HG02759 (cell line): ENCODE data around the gene VAMP1.
A peak's percentile ranks its signal among the peaks of the same experiment; 100 is the strongest.
"Not testable (repeated sequence)": the region's sequence is repeated elsewhere in the genome, so short reads cannot be mapped to it uniquely, and the experiment has no call there.

ENCODE experiments used
- ATAC-seq: cut with Tn5 transposase; IDR thresholded peaks from one replicate; pipeline ENCODE4 v1.9.1; 2021; ENCODE audit warnings: mild to moderate bottlenecking, moderate library complexity; ENCODE audit not compliant: unreplicated experiment

VAMP1 gene

DNA sequence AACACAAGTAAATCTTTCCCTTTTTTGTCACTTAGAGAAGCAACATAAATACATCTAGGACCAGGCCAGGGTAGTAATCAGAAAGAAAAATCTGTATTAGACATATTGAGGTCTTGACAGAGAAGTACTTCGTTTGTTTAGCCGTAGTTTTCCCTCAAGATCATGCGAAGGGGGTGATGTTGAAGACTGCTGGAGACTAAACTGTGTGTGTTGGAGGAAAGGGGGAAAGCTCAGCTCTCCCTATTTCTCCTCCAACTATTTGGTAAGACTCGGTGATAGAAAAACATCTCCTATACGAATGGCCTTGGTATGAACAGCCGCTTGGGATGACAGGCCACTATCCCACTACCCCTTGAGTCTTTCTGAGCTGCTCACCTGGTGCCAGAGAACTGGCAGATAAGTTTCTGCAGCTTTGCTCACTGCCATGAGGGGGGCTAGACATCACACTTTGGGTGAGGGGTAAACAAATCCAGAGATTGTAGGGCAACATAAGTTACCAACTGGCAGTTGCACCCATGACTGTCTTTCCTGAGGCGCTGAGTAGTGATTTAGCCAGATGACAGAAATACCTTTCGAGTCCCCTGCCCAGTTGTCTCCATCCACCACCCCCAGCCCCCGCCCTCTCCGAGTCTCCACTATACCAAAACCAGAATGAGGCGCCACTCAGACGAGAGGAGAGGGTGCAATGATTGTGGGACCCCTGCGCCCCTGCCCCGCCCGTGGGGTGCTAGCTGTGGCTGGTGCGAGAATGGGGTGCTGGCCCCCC lies 685 bp downstream of the VAMP1 start:
- ATAC-seq: no peak

DNA sequence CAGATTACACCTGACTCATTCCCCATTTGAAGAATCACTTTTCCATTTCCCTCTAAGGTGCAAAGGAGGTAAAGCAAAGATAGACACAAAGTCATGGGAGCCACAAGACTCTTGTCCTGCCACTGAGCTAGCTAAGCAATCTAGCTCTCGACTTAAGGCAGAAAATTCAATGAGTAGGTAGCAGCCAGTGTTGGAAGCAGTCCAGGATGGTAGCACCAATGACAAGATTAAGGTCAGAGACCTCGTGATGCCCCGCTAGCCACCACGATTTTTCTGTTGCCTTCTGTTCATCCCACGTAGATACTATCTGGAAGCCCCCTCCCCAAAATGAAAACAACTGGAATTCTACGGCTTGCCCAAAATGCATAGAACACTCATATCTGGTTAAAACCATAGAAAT lies 1.4 kb downstream of the VAMP1 start:
- no peak for ATAC-seq

DNA sequence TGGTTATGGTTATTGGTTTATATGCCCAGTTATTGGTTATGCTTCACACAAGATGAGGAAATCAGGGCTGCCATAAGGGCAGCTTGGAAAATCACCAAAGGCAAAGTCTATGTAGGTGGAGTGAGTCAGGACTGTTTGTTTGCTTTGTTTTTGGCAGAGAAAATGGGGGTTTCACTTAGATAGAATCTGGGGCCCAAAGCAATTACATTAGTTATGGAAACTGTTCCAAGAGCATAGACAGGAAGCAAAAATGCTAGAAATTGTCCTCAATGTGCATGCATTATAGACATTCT lies 2.2 kb downstream of the VAMP1 start:
- ATAC-seq: no peak

DNA sequence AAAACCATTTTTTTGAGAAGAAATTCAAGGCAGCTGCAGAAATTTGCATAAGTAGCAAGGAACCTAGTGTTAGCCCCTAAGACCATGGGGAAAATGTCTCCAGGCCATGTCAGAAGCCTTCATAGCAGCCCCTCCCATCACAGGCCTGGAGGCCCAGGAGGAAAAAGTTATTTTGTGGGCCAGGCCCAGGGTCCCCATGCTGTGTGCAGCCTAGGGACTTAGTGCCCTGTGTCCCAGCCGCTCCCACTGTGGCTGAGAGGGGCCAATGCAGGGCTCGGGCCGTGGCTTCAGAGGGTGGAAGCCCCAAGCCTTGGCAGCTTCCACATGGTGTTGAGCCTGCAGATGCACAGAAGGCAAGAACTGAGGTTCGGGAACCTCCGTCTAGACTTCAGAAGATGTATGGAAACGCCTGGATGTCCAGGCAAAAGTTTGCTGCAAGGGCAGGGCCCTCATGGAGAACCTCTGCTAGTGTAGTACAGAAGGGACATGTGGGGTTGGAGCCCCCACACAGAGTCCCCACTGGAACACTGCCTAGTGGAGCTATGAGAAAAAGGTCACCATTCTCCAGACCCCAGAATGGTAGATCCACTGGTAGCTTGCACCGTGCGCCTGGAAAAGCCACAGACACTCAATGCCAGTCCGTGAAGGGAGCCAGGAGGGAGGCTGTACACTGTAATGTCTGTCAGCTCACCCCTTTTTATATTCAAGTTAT lies 2.8 kb downstream of the VAMP1 start:
- ATAC-seq: not testable (repeated sequence)

DNA sequence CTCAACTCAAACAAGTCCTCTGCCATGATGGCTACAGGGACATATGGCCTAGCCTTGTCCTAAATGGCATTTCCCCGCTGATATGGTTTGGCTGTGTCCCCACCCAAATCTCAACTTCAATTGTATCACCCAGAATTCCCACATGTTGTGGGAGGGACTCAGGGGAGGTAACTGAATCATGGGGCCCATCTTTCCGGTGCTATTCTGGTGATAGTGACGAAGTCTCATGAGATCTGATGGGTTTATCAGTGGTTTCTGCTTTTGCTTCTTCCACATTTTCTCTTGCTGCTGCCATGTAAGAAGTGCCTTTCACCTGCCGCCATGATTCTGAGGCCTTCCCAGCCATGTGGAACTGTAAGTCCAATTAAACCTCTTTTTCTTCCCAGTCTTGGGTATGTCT lies 3.7 kb downstream of the VAMP1 start:
- not testable (repeated sequence) for ATAC-seq

DNA sequence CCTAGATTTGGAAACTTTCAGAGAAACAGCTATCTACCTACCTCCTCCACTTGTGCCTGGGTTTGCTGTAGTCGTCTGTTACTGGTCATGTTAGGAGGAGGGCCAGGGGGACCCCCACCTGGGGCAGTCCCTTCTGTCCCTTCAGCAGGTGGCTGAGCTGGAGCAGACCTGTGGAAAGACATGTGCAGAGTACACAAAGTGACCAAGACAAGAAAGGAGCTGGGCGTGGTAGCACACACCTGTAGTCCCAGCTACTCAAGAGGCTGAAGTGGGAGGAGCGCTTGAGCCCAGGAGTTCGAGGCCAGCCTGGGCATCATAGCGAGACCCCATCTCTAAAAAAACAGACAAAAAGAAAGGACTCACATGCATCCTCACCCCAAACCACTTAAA lies 4.3 kb downstream of the VAMP1 start:
- ATAC-seq: no peak

DNA sequence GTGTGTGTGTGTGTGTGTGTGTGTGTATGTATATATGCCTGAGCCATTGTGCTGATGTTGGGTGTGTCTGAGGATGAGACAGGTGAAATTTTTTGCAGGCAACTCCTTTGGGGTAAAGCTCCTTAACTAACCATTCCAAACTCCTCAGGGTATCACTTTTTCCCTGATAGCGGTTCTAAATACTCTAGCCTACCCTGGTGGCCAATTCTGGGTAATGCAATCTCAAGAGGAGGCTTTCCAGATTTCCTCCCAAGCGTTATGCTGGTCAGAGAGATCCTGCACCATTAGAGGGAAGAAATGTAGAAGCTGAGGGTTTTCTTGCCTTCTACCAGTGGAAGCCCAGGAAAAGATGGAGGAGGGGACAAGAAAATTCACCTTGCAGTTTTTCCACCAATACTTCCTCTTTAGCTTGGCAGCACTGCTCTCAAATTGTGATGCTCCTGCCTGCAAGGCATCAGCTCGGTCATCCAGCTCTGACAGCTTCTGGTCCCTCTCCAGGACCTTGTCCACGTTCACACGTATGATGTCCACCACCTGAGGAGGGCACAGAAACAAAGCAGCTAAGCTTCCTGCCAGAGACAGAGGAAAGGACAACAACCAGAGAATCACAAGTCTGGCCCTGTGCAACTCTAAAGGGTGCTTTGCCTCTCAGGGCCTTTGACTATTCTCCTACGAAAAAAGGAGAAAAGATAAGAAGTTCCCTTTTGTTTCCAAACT lies 4.9 kb downstream of the VAMP1 start:
- ATAC-seq: no peak

DNA sequence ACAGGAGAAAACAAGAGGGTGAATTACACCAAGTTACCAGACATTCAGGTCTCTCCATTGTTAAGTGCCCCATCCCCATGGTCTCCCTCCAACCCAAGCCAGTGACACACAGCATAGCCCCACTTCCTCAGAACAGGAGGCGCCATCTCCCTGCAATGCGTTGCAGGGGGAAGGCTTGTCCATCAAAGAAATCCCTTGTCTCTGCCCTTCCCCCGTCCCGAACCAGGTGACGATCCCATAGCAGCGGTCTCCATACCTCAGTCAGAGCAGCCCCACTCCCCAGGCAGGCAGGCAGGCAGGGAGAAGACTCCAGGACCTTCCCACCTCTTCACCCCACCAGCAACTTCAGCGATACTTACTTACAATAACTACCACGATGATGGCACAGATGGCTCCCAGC lies 5.9 kb downstream of the VAMP1 start:
- no peak for ATAC-seq

DNA sequence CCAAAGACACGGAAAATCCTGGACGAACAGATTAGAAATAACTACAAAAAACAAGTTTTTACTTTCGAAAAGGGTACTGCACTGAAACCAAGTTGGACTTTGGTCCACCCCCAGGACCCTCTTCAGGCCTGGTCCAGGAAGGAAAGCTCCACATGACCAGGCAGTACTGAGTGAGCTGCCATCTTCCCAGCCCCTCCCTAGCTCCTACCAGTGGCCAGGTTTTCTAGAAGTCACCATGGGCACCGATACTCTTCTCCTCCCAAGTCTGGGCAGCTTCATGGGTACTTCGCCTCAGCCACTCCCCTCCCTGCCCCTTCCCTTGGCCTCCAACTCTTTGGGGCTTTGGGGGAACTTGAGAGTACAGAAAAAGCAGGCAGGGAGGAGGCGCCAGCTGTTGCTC lies 6.6 kb downstream of the VAMP1 start:
- no peak for ATAC-seq

DNA sequence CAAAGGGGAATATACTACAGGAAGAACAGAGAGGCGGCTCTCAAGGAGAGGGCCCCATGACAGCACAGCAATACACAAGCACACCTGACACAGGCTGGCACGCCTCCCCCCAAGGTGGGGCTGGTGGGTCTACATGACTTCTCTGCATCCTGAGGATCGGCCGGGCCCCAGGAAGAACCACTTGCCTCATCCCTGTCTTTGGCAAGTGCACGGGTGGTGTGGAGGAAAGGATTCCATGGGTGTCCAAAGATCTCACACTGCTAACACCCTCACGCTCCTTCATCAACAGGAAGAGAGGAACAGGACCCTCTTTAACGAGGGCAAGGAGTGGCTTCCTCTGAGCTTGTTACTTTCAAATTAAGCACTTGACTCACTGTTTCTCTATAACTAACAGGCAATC lies 7.3 kb downstream of the VAMP1 start:
- no peak for ATAC-seq

DNA sequence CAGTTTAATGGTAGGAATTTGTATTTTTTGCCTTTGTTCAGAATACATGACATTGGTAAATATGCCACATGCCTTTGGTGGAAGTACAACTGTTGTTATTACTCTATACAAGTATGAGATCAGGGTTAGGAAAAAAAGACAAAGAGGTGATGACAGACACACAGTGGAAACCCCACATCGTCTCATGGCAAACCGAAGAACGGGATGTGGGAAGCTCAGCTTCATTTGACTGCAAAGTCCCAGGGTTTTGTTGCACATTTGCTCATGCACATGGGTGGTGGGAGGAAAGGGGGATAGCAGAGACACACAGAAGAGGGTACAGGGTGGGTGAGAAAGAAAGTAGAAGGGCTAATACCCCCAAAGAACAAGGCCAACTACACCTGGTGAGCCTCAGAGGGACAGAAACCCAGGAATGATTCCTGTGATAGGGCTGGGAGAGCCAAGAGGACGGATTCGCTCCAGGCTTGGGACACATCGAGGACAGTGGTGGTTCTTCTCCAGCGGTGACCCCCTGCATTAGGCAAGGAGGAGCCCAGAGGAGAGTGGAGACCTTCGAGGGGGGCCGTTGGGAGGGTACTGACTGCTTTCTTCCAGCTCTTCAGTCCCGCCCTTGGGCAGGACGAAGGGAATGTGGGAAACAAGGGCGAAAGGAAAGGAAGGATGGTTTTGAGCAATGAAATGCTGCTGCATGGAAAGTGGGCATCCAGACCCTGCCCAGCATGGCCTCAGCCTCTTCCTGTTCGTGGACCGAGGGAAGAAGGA lies 8.1 kb downstream of the VAMP1 start:
- ATAC-seq: no peak

DNA sequence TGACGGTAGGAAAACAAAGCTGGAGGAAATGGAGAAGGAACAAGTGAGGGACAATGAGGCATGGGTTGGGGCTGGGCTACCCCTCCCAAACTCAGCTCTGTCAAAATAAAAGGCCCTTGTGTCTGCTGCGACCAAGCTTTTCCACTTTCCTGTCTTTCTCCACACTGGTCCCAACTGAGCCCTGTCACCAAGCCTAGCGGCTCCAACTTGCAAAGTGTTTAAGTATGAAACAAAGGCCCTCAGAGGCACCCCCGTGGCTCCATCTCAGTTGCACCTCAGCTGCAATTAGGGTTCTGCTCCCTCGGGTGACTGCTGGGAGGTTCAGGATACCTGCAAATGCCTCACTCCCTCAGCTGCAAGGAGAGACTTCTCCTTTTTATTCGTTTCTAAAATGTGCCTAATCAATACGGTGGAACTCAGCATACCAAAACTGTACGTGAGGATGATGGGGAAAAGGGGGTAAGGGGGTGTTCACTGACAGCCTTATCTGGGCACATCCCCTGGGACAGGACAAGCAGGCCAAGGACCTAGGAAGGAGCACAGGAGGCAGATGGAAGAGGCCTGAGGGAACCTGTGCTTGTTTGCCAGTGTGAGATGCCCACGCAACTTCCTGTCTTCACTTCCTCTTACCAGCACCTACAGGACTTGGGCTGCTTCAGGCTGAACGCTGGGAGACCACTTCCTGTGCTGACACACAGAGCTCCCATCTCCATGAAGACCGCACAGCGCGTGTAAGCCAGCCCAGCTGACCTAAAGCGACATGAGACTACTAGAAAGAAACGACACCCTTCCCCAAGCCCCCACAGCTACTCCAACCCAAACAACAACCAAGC lies 8.9 kb downstream of the VAMP1 start:
- peak; percentile 85 for ATAC-seq

DNA sequence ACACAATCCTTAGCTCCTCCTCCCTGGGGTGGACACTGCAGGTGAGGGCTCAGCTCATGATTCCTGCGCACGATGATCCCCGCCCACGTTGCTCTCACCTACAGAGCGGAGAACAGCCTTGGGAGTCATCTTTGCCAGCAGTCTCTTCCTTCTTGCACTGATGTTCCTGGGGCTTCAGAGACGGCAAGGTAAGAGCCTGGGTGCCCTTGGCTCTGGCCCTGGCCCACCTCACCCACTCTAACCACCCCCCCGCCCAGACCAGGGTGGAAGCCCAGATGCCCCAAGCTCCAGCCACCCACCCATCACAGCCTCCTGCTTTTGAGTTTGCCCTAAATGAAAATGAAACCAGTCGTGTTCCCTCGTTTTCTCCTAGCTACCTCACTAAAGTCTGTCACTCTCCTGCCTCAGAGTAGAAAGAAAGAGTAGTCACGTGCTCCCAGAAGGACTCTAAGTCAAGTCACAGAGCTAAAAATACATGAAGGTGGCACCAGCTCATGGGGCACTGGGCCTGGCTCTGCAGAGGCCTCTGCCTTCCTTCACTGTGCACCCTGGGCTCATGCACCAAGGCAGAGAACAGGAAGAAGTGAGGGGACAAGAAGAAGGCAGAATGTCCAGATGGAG lies 9.6 kb downstream of the VAMP1 start:
- no peak for ATAC-seq

DNA sequence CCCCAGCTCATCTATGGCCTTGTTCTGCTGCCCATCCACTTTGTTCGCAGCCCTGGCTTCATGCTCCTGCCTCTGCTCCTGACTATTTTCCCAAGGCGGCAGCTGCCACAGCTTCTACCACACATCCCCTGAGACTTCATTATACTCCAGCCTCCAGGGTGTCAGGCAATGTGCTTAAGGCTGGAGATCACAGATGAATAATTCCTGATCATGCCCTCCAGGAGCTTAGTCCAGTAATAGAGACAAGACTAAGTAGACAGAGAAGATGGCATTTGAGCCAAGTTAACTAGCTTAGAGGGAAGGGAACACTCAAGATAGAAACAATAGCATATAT lies 11.5 kb downstream of the VAMP1 start:
- ATAC-seq: no peak

DNA sequence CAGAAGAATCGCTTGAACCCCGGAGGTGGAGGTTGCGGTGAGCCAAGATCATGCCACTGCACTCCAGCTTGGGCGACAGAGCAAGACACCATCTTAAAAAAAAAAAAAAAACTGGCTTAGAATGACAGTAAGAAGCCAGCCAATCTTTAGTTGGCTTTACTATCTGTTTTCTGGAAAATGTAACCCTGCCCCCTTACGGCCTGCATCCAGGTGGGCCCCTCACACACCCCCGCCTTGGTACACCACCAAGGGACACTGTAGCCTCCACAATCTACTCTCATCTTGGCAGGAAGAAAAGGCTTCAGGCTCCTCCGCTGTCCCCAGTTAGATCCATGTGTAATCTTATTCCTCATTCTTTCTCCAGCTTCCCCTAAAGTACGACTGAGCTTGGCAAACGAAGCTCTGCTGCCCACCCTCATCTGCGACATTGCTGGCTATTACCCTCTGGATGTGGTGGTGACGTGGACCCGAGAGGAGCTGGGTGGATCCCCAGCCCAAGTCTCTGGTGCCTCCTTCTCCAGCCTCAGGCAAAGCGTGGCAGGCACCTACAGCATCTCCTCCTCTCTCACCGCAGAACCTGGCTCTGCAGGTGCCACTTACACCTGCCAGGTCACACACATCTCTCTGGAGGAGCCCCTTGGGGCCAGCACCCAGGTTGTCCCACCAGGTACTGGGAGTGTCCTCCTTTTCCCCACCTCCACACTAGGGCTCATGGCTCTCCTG lies 12.0 kb downstream of the VAMP1 start:
- no peak for ATAC-seq

DNA sequence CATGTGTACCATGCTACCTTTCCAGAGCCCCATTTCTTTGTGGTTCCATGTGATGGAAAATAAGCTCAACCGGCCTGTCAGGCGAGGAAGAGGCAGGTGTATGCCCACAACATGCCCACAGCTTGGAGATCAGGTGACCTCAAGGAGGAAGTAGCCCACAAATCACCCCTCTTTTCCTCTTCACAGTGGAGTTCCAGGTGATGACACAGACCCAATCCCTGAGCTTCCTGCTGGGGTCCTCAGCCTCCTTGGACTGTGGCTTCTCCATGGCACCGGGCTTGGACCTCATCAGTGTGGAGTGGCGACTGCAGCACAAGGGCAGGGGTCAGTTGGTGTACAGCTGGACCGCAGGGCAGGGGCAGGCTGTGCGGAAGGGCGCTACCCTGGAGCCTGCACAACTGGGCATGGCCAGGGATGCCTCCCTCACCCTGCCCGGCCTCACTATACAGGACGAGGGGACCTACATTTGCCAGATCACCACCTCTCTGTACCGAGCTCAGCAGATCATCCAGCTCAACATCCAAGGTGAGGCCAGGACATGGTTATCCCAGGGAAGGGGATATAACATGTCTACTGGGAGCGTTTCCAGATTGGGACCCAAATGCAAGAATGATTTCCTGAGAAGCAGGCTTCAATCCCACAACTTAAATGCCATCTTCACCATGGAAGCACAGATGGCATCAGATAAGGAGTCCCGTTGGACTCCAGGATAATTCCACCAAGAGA lies 13.1 kb downstream of the VAMP1 start:
- ATAC-seq: no peak

DNA sequence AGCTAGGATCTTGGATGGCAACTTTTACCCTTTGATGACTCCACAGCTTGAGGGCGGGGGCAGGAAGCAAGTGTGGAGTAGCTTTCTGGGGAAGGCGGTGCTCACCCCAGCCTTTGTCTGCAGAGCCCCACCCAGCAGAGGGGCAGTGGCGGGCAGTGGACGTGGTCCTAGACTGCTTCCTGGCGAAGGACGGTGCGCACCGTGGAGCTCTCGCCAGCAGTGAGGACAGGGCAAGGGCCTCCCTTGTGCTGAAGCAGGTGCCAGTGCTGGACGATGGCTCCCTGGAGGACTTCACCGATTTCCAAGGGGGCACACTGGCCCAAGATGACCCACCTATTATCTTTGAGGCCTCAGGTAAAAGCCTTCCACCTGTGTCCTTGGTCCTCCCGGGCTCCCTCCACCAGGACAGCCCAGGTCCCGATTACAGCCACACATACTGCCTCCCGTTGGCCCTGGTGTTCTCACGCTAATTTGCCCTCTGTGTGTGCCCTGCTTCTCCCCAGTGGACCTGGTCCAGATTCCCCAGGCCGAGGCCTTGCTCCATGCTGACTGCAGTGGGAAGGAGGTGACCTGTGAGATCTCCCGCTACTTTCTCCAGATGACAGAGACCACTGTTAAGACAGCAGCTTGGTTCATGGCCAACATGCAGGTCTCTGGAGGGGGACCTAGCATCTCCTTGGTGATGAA lies 17.4 kb downstream of the VAMP1 start:
- no peak for ATAC-seq

DNA sequence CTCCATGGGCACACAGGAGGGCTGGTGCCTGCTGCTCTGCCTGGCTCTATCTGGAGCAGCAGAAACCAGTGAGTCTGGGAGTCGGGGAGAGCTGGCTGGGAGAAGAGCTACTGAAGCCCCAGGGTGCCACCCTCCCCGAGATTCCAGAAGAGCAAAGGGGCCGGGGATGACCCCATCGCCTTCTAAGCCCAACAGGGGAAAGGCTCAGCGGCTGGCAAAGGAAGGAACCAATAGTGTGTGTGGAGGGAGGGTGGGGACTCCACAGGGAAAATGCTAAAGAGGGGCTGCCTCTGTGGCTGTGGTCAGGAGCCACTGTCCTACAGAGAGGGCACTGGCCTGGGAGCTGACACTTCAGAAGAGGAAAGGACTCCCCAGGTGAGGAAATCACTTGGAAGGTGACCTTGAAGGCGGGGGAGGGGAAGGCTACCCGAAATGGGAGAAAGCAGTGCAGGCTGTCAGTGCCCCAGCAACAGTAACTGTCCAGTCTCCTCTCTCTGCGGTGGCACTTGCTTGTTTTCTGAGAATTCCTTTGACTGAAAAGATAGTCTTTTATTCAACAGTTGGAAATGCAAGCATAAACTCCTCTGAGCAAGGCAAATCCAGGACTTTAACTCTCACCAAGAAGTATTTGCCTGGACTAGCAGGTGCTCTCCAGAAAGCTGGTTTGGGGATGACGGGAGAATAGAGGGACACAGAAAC lies 18.1 kb downstream of the VAMP1 start:
- peak; percentile 16 for ATAC-seq
